ENCODE results near the gene RRP7A.
"Not testable (repeated sequence)": the region's sequence is repeated elsewhere in the genome, so short reads cannot be mapped to it uniquely, and the experiment has no call there.

The RRP7A gene

GRCh38 chr22:42553475-42554361 lies 34.1 kb upstream of the RRP7A start, which contains the start of gene SERHL2:
TSS of gene SERHL2 (plus strand) at chr22:42553956. CDS start at chr22:42554021, 65 bp downstream.
- peak within 1 kb of the TSS; percentile 80 for H3K4me3 ChIP-seq (ENCODE audit: low read depth, low read length)
- no peaks in the 10 kb centered on the region for H3K4me1 ChIP-seq (ENCODE audit: control insufficient read depth, insufficient read depth, low read length, unreplicated experiment)
- peak within 1 kb of the TSS; percentile 68 for H2AFZ ChIP-seq (ENCODE audit: low read length, unreplicated experiment)
- H3K27ac ChIP-seq (ENCODE audit: low read depth, low read length): no peak within 1 kb of the TSS
- no peaks in the 10 kb centered on the region for H3K36me3 ChIP-seq (ENCODE audit: insufficient read depth, low read length)
- no peaks in the 10 kb centered on the region for H3K79me2 ChIP-seq (ENCODE audit: control insufficient read depth, insufficient read depth, low read length, unreplicated experiment)
- no peaks in the 10 kb centered on the region for H3K27me3 ChIP-seq (ENCODE audit: insufficient read depth, low read length)

- not testable (repeated sequence) for H3K27me3 ChIP-seq (ENCODE audit: insufficient read depth, low read length); H3K79me2 ChIP-seq (ENCODE audit: control insufficient read depth, insufficient read depth, low read length, unreplicated experiment); H2AFZ ChIP-seq (ENCODE audit: low read length, unreplicated experiment); H3K27ac ChIP-seq (ENCODE audit: low read depth, low read length); H3K4me3 ChIP-seq (ENCODE audit: low read depth, low read length); H3K36me3 ChIP-seq (ENCODE audit: insufficient read depth, low read length); H3K4me1 ChIP-seq (ENCODE audit: control insufficient read depth, insufficient read depth, low read length, unreplicated experiment)
These were observed 32.7 kb upstream of the RRP7A start for GRCh38 chr22:42552294-42552647.

- no peaks in the 10 kb centered on the region for H3K79me2 ChIP-seq (ENCODE audit: control insufficient read depth, insufficient read depth, low read length, unreplicated experiment)
- no peak overlapping the region for H2AFZ ChIP-seq (ENCODE audit: low read length, unreplicated experiment)
- no peaks in the 10 kb centered on the region for H3K4me1 ChIP-seq (ENCODE audit: control insufficient read depth, insufficient read depth, low read length, unreplicated experiment)
- H3K27me3 ChIP-seq (ENCODE audit: insufficient read depth, low read length): no peaks in the 10 kb centered on the region
- no peaks in the 10 kb centered on the region for H3K36me3 ChIP-seq (ENCODE audit: insufficient read depth, low read length)
- no peak overlapping the region for H3K27ac ChIP-seq (ENCODE audit: low read depth, low read length)
- no peak overlapping the region for H3K4me3 ChIP-seq (ENCODE audit: low read depth, low read length)
These were observed 29.9 kb upstream of the RRP7A start for GRCh38 chr22:42549331-42550060.

- Histone ChIP-seq H2AFZ (ENCODE audit: low read length, unreplicated experiment) (no peak overlapping the region), H3K27ac (ENCODE audit: low read depth, low read length) (no peak overlapping the region), H3K4me3 (ENCODE audit: low read depth, low read length) (no peak overlapping the region)
These were observed 29.2 kb upstream of the RRP7A start for GRCh38 chr22:42548597-42549330.

GRCh38 chr22:42548126-42548525 lies 28.5 kb upstream of the RRP7A start:
- H3K79me2 ChIP-seq (ENCODE audit: control insufficient read depth, insufficient read depth, low read length, unreplicated experiment); H3K4me1 ChIP-seq (ENCODE audit: control insufficient read depth, insufficient read depth, low read length, unreplicated experiment); H3K27me3 ChIP-seq (ENCODE audit: insufficient read depth, low read length); H3K27ac ChIP-seq (ENCODE audit: low read depth, low read length); H3K36me3 ChIP-seq (ENCODE audit: insufficient read depth, low read length); H2AFZ ChIP-seq (ENCODE audit: low read length, unreplicated experiment); H3K4me3 ChIP-seq (ENCODE audit: low read depth, low read length): not testable (repeated sequence)

More at GRCh38 chr22:42548597-42549330, 29.2 kb upstream of the RRP7A start:
- H3K36me3 ChIP-seq (ENCODE audit: insufficient read depth, low read length): no peaks in the 10 kb centered on the region
- no peaks in the 10 kb centered on the region for H3K27me3 ChIP-seq (ENCODE audit: insufficient read depth, low read length)
- no peaks in the 10 kb centered on the region for H3K4me1 ChIP-seq (ENCODE audit: control insufficient read depth, insufficient read depth, low read length, unreplicated experiment)
- no peaks in the 10 kb centered on the region for H3K79me2 ChIP-seq (ENCODE audit: control insufficient read depth, insufficient read depth, low read length, unreplicated experiment)

- Histone ChIP-seq H3K4me1 (ENCODE audit: control insufficient read depth, insufficient read depth, low read length, unreplicated experiment) (no peaks in the 10 kb centered on the region), H3K4me3 (ENCODE audit: low read depth, low read length) (no peak overlapping the region), H3K79me2 (ENCODE audit: control insufficient read depth, insufficient read depth, low read length, unreplicated experiment) (no peaks in the 10 kb centered on the region), H3K27ac (ENCODE audit: low read depth, low read length) (no peak overlapping the region), H3K36me3 (ENCODE audit: insufficient read depth, low read length) (no peaks in the 10 kb centered on the region), H3K27me3 (ENCODE audit: insufficient read depth, low read length) (no peaks in the 10 kb centered on the region), H2AFZ (ENCODE audit: low read length, unreplicated experiment) (no peak overlapping the region)
These were observed 28.0 kb upstream of the RRP7A start for GRCh38 chr22:42547562-42547961.

GRCh38 chr22:42544686-42545085 lies 25.1 kb upstream of the RRP7A start:
- Histone ChIP-seq H3K27ac (ENCODE audit: low read depth, low read length) (no peak overlapping the region), H3K27me3 (ENCODE audit: insufficient read depth, low read length) (no peaks in the 10 kb centered on the region), H2AFZ (ENCODE audit: low read length, unreplicated experiment) (no peak overlapping the region)

GRCh38 chr22:42539236-42539771 lies 19.7 kb upstream of the RRP7A start:
- H3K4me1 ChIP-seq (ENCODE audit: control insufficient read depth, insufficient read depth, low read length, unreplicated experiment); H3K27me3 ChIP-seq (ENCODE audit: insufficient read depth, low read length); H3K79me2 ChIP-seq (ENCODE audit: control insufficient read depth, insufficient read depth, low read length, unreplicated experiment); H2AFZ ChIP-seq (ENCODE audit: low read length, unreplicated experiment); H3K36me3 ChIP-seq (ENCODE audit: insufficient read depth, low read length); H3K4me3 ChIP-seq (ENCODE audit: low read depth, low read length): not testable (repeated sequence)
- peak overlapping the region; percentile 39; the same call in 1 of the 2 replicates for H3K27ac ChIP-seq (ENCODE audit: low read depth, low read length)

More at GRCh38 chr22:42544686-42545085, 25.1 kb upstream of the RRP7A start:
- Histone ChIP-seq H3K4me1 (ENCODE audit: control insufficient read depth, insufficient read depth, low read length, unreplicated experiment) (peaks cover 3% of the 10 kb centered on the region), H3K79me2 (ENCODE audit: control insufficient read depth, insufficient read depth, low read length, unreplicated experiment) (no peaks in the 10 kb centered on the region), H3K4me3 (ENCODE audit: low read depth, low read length) (no peak overlapping the region), H3K36me3 (ENCODE audit: insufficient read depth, low read length) (no peaks in the 10 kb centered on the region)

- H3K27ac ChIP-seq (ENCODE audit: low read depth, low read length): not testable (repeated sequence)
These were observed 17.7 kb upstream of the RRP7A start for GRCh38 chr22:42537199-42537831.

GRCh38 chr22:42536634-42537033 lies 17.0 kb upstream of the RRP7A start:
- not testable (repeated sequence) for H3K79me2 ChIP-seq (ENCODE audit: control insufficient read depth, insufficient read depth, low read length, unreplicated experiment); H3K27ac ChIP-seq (ENCODE audit: low read depth, low read length); H3K27me3 ChIP-seq (ENCODE audit: insufficient read depth, low read length); H3K36me3 ChIP-seq (ENCODE audit: insufficient read depth, low read length); H3K4me1 ChIP-seq (ENCODE audit: control insufficient read depth, insufficient read depth, low read length, unreplicated experiment); H2AFZ ChIP-seq (ENCODE audit: low read length, unreplicated experiment); H3K4me3 ChIP-seq (ENCODE audit: low read depth, low read length)

More at GRCh38 chr22:42537199-42537831, 17.7 kb upstream of the RRP7A start:
- H2AFZ ChIP-seq (ENCODE audit: low read length, unreplicated experiment); H3K79me2 ChIP-seq (ENCODE audit: control insufficient read depth, insufficient read depth, low read length, unreplicated experiment); H3K4me3 ChIP-seq (ENCODE audit: low read depth, low read length); H3K4me1 ChIP-seq (ENCODE audit: control insufficient read depth, insufficient read depth, low read length, unreplicated experiment); H3K36me3 ChIP-seq (ENCODE audit: insufficient read depth, low read length); H3K27me3 ChIP-seq (ENCODE audit: insufficient read depth, low read length): not testable (repeated sequence)
